Skeletal muscle satellite cell (primary cell): ENCODE data around the gene KRT32.

ENCODE experiments used
- H3K27me3 ChIP-seq: 2 replicates; pipeline ENCODE4 v1.7.0; 2013; ENCODE audit warnings: low read length; ENCODE audit not compliant: control insufficient read depth, insufficient read depth
- H3K36me3 ChIP-seq: 2 replicates; pipeline ENCODE4 v1.7.0; 2013; ENCODE audit warnings: mild to moderate bottlenecking, control low read depth, low read length; ENCODE audit not compliant: insufficient read depth
- H3K4me1 ChIP-seq: 2 replicates; pipeline ENCODE4 v1.7.0; 2013; ENCODE audit warnings: low read length; ENCODE audit not compliant: control insufficient read depth, insufficient read depth
- H3K4me2 ChIP-seq: 2 replicates; pipeline ENCODE4 v1.7.0; 2013; ENCODE audit warnings: mild to moderate bottlenecking, low read length
- H3K4me3 ChIP-seq: 2 replicates; pipeline ENCODE4 v1.7.0; 2013; ENCODE audit warnings: low read length
- H3K9ac ChIP-seq: 2 replicates; pipeline ENCODE4 v1.7.0; 2013; ENCODE audit warnings: mild to moderate bottlenecking, low read depth, low read length, moderate library complexity
- H3K9me3 ChIP-seq: replicated peaks from 2 replicates; pipeline ENCODE4 v1.7.0; 2013; ENCODE audit warnings: mild to moderate bottlenecking, control low read depth, low read length

The KRT32 gene

DNA sequence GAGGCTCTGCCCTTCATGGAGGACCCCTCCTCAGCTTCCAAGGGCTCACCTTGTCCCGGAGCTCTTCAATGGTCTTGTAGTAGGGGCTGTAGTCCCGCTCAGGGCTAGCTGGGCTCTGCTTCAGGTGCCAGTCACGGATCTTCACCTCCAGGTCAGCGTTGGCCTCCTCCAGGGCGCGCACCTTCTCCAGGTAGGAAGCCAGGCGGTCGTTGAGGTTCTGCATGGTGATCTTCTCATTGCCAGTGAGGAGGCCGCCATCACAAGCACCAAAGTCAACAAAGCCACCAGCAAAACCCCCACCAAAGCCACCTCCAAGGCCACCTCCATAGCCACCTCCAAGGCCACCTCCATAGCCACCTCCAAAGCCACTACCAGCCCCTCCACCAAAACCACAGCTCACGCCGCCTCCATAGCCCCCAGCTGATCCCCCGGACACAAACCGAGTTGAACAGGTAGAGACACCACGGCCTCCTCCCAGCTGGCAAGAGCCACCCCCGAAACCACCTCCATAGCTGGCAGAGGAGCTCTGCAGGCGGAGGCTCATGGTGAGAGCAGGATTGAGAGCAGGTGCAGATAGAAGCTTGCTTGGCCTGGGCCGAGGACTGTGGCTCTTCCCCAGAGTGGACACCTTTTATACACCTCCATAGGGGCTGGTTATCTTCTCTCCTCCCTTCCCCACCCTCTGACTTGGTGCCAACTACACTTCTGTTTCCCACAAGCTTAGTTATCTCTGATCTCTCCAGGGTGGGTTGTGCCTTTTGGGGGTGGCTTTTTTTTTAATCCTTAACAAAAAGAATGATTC lies 38.0 kb upstream of the KRT32 start, which contains the start of gene KRT13:
TSS of gene KRT13 (minus strand) at position 606 of the 802 bp plus-strand sequence. CDS start at position 544, 62 bp downstream.
- Histone ChIP-seq H3K4me3 (no peak within 1 kb of the TSS), H3K4me1 (peaks cover 5% of the 10 kb centered on the region), H3K27me3 (peaks cover 12% of the 10 kb centered on the region), H3K36me3 (no peaks in the 10 kb centered on the region), H3K4me2 (no peak within 1 kb of the TSS), H3K9ac (no peak within 1 kb of the TSS), H3K9me3 (no peaks in the 10 kb centered on the region)

DNA sequence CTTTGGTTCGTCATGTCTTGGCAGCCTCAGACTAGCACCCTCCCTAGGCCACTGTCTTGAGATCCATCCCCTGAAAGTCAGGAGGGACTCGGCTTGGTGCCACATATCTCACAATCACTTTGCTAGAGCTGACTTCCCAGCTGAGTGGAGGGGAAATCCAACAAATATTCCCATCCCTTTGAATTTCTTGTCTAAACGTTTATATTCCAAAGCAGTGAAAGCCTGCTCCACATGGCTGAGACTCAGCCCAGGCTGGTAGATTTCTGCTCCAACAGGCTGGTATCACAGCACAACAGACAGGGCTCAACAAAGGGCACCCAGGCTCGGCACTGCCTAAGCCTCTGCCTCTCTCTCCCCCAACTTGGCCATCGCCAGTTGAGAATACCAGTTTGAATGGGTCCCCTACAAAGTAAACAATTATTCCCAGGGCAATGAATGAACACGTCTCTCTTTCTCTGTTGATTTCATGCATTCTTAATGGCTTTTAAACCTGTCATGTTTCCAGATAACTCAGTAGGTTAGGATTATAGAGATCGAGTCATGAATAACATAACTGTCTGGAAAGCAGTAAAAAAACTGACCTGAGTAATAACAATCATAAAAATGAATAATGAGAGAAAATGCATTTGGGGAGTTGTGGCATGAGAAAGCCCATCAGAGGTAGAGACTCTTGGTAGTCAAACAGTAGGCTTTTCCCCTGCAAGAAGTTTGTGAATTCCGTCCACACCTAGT lies 37.2 kb upstream of the KRT32 start:
- no peak overlapping the region for H3K4me2 ChIP-seq
- H3K4me3 ChIP-seq = no peak overlapping the region
- H3K9me3 ChIP-seq = no peaks in the 10 kb centered on the region
- no peaks in the 10 kb centered on the region for H3K36me3 ChIP-seq
- H3K9ac ChIP-seq = no peak overlapping the region
- H3K4me1 ChIP-seq = peaks cover 13% of the 10 kb centered on the region
- H3K27me3 ChIP-seq = peaks cover 10% of the 10 kb centered on the region

DNA sequence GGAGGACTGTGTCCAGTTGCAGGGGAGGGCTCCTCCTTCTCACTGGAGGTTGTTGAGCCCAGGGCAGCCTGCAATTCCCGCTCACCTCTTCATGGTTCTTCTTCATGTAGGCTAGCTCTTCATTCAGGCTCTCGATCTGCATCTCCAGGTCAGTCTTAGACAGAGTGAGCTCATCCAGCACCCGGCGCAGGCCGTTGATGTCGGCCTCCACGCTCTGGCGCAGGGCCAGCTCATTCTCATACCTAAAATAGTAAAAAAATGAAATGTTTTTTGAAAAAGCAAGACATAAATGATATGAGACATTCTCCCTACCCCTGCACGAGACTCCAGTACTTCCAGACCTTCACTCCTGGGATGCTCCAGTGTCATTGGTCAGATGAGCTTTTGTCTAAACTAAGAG lies 36.0 kb upstream of the KRT32 start:
- Histone ChIP-seq H3K4me1 (peaks cover 14% of the 10 kb centered on the region), H3K4me3 (no peak overlapping the region), H3K9me3 (no peaks in the 10 kb centered on the region), H3K36me3 (no peaks in the 10 kb centered on the region), H3K27me3 (peaks cover 7% of the 10 kb centered on the region), H3K9ac (no peak overlapping the region), H3K4me2 (no peak overlapping the region)

DNA sequence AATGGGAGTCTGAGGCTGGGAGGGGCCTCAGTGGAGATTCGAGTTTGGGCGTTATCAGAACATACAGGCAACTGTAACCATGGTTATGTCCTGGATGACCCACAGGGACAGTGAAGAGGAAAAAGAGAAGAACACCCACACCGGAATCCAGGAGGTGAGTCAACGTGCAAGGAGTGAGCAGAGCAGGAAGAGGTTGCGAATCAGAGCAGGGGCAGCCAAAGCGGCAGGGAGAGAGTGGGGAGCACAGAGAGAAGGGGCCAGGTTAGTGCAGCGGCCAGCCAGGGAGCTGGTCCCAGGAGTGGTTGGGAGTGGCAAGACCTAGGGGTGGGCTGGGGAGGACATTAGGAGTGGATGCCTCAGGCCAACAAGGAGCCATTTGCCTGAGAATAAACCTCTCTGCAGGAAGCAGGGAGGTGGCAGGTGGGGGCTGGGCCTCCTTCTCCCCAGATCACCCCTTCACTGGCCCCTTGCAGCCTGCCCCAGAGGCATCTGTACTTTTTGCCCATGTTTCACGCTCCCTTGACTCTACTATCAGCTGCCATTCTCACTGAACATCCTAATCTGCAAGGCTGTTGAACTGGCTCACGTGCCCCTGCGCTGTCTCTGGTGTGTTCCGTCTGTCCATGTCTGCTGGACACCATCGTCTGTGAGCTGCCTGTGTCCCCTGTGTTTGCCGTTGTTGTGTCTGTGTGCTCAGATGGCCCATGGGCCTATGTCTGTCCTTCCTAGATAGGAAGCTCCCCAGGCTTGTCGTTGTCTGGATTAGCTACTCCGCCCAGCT lies 33.1 kb upstream of the KRT32 start:
- H3K9me3 ChIP-seq = no peaks in the 10 kb centered on the region
- H3K4me2 ChIP-seq = peak overlapping the region; percentile 1
- peaks cover 22% of the 10 kb centered on the region for H3K4me1 ChIP-seq
- H3K4me3 ChIP-seq = no peak overlapping the region
- H3K36me3 ChIP-seq = no peaks in the 10 kb centered on the region
- no peak overlapping the region for H3K9ac ChIP-seq
- H3K27me3 ChIP-seq = no peaks in the 10 kb centered on the region

DNA sequence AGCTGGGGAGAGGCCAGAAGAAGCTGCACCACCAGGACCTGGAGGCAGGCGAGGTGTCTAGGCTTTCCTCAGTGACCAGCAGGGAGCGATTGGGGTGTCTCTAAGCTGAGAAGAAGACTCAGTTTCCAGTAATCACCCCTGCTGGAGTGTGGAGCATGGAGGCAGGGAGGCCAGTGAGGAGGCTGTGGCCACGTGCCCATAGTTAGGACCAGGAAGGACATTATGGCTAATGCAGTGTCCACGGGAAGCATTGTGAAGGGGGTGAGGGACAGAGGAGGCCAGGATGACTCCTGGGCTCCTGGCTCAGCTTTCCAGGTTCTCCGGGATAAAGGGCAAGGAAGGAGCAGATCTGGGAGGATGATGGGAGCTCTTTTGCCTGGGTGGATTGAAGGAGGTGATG lies 32.5 kb upstream of the KRT32 start:
- Histone ChIP-seq H3K9ac (no peak overlapping the region), H3K4me1 (peaks cover 24% of the 10 kb centered on the region), H3K36me3 (no peaks in the 10 kb centered on the region), H3K4me3 (no peak overlapping the region), H3K27me3 (no peaks in the 10 kb centered on the region), H3K9me3 (no peaks in the 10 kb centered on the region), H3K4me2 (peak overlapping the region; percentile 1)

DNA sequence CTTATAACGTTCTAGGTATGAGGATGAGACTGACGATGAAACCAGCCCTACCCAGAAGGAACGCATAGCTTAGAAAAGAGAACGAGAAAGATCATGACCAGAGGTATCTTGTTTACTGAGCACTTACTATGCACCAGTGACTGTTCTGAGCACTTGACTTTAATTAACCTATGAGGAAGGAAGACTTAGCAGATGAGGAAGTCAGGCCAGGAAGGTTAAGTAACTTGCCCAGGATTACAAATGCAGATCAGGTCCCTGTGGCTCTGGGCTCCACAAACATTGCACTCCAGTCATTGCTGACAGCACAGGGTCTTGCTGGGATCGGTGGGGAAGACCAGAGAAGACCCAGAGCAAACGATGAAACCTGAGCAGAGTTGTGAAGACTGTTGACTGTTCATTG lies 31.1 kb upstream of the KRT32 start:
- Histone ChIP-seq H3K4me1 (peaks cover 30% of the 10 kb centered on the region), H3K9me3 (no peaks in the 10 kb centered on the region), H3K36me3 (no peaks in the 10 kb centered on the region), H3K9ac (no peak overlapping the region), H3K27me3 (no peaks in the 10 kb centered on the region), H3K4me3 (no peak overlapping the region), H3K4me2 (no peak overlapping the region)

DNA sequence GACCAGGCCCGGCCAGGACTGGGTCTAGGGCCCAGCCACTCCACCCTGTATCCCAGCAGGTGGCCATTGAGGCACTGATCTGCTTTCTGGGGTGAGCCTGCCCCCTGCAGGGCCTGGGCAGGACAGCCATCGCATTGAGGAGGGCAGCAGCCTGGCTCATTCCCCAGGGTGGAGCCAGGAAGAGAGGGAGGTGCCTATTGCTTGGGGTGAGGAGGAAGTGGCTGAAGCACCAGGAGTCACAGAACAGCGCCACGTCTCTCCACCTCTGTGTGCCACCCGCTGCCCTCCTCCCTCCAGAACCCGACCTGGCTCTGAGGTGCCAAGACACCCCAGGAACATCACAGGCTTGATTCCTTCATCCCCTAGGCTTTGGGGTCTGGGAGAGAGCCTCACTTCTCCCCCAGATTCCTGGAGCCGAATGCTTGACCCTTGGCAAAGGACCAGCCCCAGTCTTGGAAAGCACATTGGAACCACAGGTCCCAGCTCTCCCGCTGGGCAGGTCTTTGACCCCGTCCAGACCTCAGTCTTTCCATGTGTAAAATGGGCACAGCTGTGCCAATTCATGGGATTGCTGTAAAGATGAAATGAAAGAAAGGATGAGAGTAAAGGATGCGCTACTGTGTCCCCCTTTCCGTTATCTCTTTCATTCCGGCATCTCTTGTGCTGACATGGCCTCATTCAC lies 29.8 kb upstream of the KRT32 start:
- peaks cover 30% of the 10 kb centered on the region for H3K4me1 ChIP-seq
- no peaks in the 10 kb centered on the region for H3K36me3 ChIP-seq
- H3K4me3 ChIP-seq = no peak overlapping the region
- no peak overlapping the region for H3K9ac ChIP-seq
- peak overlapping the region; percentile 2 for H3K4me2 ChIP-seq
- H3K9me3 ChIP-seq = no peaks in the 10 kb centered on the region
- no peaks in the 10 kb centered on the region for H3K27me3 ChIP-seq

DNA sequence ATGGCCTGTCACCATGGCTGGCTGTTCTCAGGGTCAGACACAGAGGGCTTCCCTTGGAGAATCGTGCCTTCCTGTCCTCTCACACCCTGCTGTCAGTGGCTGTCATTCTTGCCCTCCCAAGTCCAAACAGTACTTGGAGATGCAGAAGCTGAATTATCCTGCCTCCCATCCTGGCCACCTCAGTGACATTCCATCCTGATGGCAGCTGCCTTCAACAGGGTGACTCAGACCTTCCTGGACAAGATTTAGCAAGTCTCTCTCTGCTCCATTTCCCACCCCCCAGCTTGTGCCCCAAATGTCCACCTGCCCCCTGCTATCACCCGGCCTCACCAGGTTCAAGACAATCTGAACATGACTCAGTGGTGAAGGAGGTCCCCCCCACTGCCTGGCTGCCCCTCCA lies 27.3 kb upstream of the KRT32 start:
- Histone ChIP-seq H3K9ac (no peak overlapping the region), H3K27me3 (no peaks in the 10 kb centered on the region), H3K4me2 (no peak overlapping the region), H3K4me3 (no peak overlapping the region), H3K36me3 (no peaks in the 10 kb centered on the region), H3K9me3 (no peaks in the 10 kb centered on the region), H3K4me1 (peaks cover 18% of the 10 kb centered on the region)

DNA sequence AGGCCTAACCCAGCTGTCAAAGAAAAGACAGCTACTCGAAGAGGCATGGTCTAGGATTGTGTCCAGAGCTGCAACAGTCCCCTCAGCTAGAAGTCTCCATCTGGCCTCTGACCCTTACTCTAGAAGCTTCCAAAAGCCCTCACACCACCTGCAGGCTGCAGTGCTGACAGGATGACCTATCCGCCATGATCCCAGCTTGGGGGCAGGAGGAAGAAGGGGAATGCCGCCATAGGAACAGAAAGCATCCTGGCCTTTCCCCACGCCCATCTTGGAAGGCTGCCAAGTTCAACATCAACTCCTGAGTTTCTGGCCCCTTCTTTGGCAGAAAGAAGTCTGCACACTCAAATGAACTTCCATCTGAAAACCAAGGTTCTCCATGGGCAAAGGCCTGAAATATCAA lies 25.6 kb upstream of the KRT32 start:
- Histone ChIP-seq H3K4me2 (no peak overlapping the region), H3K4me3 (no peak overlapping the region), H3K9me3 (no peaks in the 10 kb centered on the region)

DNA sequence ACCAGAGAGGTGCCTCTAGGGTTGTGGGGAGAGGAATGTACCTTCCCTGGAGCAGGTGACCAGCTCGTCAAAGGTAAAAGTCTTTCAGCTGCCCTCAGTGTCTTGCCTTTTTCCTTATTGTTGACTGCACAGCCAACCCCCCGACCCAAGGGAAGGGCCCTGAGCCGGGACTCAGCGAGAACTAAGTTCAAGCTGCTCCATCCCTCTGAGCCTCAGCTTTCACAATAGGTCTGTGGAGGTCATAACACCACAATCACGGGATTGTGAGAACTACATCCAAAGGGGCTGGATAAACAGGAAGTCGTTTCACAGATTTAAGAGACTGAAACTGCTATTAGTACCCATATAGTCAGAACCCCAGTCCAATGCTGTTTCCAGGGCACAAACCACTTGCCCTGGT lies 25.2 kb upstream of the KRT32 start:
- no peak overlapping the region for H3K4me2 ChIP-seq
- no peaks in the 10 kb centered on the region for H3K36me3 ChIP-seq
- no peaks in the 10 kb centered on the region for H3K9me3 ChIP-seq
- H3K9ac ChIP-seq = no peak overlapping the region
- H3K27me3 ChIP-seq = peaks cover 2% of the 10 kb centered on the region
- peaks cover 17% of the 10 kb centered on the region for H3K4me1 ChIP-seq
- no peak overlapping the region for H3K4me3 ChIP-seq

More for the DNA sequence above, 25.6 kb upstream of the KRT32 start:
- Histone ChIP-seq H3K27me3 (no peaks in the 10 kb centered on the region), H3K4me1 (peaks cover 17% of the 10 kb centered on the region), H3K9ac (no peak overlapping the region), H3K36me3 (no peaks in the 10 kb centered on the region)

DNA sequence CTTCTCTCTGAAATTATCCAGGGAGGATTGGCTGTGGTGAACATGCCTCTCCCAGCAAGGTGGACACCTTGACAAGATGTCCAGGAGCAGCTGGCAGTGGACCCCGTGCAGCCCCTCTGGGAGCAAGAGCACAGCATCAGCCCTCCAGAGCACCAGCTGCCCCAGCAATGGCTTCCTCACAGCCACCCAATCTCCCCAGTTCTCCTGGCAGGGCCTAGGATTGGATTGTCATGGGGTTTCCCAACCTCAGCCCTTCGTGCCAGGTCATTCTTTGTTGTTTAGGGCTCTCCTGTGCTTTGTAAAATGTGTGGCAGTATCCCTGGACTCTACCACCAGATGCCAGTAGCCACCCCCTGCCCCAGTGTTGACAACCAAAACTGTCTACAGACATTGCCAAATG lies 24.3 kb upstream of the KRT32 start:
- Histone ChIP-seq H3K27me3 (peaks cover 5% of the 10 kb centered on the region), H3K4me1 (peaks cover 10% of the 10 kb centered on the region), H3K9me3 (no peaks in the 10 kb centered on the region), H3K4me2 (no peak overlapping the region), H3K4me3 (no peak overlapping the region), H3K9ac (no peak overlapping the region), H3K36me3 (no peaks in the 10 kb centered on the region)
